OCI-LY7 (cell line): ENCODE data around the gene GPATCH2L.

Experiments used
- EZH2phosphoT487 ChIP-seq: fragments of 200-600 bp; sonication (generic); IDR thresholded peaks from 2 replicates; pipeline ENCODE4 v1.6.1; 2018; ENCODE audit warnings: low read depth, borderline replicate concordance, mild to moderate bottlenecking, mixed run types, antibody characterized with exemption, low read length, moderate library complexity, mixed read lengths
- TF ChIP-seq, protein P1 (sequence below): fragments of 200-600 bp; sonication (generic); conservative IDR thresholded peaks from 2 replicates; pipeline ENCODE4 v1.5.1; 2014; ENCODE audit warnings: mild to moderate bottlenecking, antibody characterized with exemption, low read length, moderate library complexity, mixed read lengths

GRCh38 chr14:76149196-76149595, 2.5 kb upstream of the GPATCH2L start:
- no peak for TF ChIP-seq EZH2phosphoT487
- TF ChIP-seq, protein P1, sequence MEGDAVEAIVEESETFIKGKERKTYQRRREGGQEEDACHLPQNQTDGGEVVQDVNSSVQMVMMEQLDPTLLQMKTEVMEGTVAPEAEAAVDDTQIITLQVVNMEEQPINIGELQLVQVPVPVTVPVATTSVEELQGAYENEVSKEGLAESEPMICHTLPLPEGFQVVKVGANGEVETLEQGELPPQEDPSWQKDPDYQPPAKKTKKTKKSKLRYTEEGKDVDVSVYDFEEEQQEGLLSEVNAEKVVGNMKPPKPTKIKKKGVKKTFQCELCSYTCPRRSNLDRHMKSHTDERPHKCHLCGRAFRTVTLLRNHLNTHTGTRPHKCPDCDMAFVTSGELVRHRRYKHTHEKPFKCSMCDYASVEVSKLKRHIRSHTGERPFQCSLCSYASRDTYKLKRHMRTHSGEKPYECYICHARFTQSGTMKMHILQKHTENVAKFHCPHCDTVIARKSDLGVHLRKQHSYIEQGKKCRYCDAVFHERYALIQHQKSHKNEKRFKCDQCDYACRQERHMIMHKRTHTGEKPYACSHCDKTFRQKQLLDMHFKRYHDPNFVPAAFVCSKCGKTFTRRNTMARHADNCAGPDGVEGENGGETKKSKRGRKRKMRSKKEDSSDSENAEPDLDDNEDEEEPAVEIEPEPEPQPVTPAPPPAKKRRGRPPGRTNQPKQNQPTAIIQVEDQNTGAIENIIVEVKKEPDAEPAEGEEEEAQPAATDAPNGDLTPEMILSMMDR: no peak
